ENCODE measurements around the gene SLCO3A1. TPM values are rescaled to one million over a fixed set of nuclear protein-coding genes. Genes with fewer than 3 reads are reported as not detected.

SLCO3A1 gene
- total and polyA plus RNA-seq, 2 of the 8 experiments (the other 6 are each of a cell fraction or from before 2014, with no cell fraction given): 15.1 to 20.4 TPM

DNA sequence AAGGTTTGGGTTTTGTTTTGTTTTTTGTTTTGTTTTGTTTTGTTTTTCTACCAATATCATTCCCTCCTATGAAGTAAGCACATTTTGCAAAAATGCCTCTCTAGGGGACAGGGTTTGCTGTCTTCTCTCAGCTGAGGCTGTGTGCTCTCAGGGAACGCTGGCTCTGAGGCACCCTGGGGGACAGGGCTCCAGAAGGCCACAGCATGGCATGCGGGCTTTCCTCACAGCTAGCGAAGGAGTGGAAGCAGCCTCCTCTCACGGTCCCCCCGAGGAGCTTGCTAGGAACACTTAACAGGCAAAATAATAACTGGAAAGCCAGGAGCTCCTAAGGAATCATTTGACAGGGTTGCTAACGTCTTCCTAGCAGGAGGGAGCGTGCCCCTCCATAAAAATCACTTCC, 312.5 kb downstream of the SLCO3A1 start (continued):
- TF ChIP-seq, protein P1, sequence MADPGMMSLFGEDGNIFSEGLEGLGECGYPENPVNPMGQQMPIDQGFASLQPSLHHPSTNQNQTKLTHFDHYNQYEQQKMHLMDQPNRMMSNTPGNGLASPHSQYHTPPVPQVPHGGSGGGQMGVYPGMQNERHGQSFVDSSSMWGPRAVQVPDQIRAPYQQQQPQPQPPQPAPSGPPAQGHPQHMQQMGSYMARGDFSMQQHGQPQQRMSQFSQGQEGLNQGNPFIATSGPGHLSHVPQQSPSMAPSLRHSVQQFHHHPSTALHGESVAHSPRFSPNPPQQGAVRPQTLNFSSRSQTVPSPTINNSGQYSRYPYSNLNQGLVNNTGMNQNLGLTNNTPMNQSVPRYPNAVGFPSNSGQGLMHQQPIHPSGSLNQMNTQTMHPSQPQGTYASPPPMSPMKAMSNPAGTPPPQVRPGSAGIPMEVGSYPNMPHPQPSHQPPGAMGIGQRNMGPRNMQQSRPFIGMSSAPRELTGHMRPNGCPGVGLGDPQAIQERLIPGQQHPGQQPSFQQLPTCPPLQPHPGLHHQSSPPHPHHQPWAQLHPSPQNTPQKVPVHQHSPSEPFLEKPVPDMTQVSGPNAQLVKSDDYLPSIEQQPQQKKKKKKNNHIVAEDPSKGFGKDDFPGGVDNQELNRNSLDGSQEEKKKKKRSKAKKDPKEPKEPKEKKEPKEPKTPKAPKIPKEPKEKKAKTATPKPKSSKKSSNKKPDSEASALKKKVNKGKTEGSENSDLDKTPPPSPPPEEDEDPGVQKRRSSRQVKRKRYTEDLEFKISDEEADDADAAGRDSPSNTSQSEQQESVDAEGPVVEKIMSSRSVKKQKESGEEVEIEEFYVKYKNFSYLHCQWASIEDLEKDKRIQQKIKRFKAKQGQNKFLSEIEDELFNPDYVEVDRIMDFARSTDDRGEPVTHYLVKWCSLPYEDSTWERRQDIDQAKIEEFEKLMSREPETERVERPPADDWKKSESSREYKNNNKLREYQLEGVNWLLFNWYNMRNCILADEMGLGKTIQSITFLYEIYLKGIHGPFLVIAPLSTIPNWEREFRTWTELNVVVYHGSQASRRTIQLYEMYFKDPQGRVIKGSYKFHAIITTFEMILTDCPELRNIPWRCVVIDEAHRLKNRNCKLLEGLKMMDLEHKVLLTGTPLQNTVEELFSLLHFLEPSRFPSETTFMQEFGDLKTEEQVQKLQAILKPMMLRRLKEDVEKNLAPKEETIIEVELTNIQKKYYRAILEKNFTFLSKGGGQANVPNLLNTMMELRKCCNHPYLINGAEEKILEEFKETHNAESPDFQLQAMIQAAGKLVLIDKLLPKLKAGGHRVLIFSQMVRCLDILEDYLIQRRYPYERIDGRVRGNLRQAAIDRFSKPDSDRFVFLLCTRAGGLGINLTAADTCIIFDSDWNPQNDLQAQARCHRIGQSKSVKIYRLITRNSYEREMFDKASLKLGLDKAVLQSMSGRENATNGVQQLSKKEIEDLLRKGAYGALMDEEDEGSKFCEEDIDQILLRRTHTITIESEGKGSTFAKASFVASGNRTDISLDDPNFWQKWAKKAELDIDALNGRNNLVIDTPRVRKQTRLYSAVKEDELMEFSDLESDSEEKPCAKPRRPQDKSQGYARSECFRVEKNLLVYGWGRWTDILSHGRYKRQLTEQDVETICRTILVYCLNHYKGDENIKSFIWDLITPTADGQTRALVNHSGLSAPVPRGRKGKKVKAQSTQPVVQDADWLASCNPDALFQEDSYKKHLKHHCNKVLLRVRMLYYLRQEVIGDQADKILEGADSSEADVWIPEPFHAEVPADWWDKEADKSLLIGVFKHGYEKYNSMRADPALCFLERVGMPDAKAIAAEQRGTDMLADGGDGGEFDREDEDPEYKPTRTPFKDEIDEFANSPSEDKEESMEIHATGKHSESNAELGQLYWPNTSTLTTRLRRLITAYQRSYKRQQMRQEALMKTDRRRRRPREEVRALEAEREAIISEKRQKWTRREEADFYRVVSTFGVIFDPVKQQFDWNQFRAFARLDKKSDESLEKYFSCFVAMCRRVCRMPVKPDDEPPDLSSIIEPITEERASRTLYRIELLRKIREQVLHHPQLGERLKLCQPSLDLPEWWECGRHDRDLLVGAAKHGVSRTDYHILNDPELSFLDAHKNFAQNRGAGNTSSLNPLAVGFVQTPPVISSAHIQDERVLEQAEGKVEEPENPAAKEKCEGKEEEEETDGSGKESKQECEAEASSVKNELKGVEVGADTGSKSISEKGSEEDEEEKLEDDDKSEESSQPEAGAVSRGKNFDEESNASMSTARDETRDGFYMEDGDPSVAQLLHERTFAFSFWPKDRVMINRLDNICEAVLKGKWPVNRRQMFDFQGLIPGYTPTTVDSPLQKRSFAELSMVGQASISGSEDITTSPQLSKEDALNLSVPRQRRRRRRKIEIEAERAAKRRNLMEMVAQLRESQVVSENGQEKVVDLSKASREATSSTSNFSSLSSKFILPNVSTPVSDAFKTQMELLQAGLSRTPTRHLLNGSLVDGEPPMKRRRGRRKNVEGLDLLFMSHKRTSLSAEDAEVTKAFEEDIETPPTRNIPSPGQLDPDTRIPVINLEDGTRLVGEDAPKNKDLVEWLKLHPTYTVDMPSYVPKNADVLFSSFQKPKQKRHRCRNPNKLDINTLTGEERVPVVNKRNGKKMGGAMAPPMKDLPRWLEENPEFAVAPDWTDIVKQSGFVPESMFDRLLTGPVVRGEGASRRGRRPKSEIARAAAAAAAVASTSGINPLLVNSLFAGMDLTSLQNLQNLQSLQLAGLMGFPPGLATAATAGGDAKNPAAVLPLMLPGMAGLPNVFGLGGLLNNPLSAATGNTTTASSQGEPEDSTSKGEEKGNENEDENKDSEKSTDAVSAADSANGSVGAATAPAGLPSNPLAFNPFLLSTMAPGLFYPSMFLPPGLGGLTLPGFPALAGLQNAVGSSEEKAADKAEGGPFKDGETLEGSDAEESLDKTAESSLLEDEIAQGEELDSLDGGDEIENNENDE (IDR thresholded peaks at IDR 0.05; ENCODE audit: insufficient replicate concordance, low read length): no peak
- TF ChIP-seq CBX5 (IDR thresholded peaks at IDR 0.05; ENCODE audit: low read depth, low read length): no peak
- no peak for TF ChIP-seq BRCA1 (IDR thresholded peaks at IDR 0.05; ENCODE audit: low read depth, low read length)
- TF ChIP-seq CEBPB (IDR thresholded peaks at IDR 0.05; ENCODE audit: low read depth, low read length): no peak
- TF ChIP-seq RFX5 (IDR thresholded peaks at IDR 0.05; ENCODE audit: borderline replicate concordance, low read depth, low read length): no peak
- TF ChIP-seq, protein P2, sequence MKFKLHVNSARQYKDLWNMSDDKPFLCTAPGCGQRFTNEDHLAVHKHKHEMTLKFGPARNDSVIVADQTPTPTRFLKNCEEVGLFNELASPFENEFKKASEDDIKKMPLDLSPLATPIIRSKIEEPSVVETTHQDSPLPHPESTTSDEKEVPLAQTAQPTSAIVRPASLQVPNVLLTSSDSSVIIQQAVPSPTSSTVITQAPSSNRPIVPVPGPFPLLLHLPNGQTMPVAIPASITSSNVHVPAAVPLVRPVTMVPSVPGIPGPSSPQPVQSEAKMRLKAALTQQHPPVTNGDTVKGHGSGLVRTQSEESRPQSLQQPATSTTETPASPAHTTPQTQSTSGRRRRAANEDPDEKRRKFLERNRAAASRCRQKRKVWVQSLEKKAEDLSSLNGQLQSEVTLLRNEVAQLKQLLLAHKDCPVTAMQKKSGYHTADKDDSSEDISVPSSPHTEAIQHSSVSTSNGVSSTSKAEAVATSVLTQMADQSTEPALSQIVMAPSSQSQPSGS (IDR thresholded peaks at IDR 0.05; ENCODE audit: low read length): no peak
- TF ChIP-seq TBP (IDR thresholded peaks at IDR 0.05; ENCODE audit: low read depth, low read length): no peak
- no peak for TF ChIP-seq NRF1 (IDR thresholded peaks at IDR 0.05; ENCODE audit: low read depth, low read length)
- TF ChIP-seq, protein P3, sequence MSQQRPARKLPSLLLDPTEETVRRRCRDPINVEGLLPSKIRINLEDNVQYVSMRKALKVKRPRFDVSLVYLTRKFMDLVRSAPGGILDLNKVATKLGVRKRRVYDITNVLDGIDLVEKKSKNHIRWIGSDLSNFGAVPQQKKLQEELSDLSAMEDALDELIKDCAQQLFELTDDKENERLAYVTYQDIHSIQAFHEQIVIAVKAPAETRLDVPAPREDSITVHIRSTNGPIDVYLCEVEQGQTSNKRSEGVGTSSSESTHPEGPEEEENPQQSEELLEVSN (IDR thresholded peaks at IDR 0.05): 0 out of 2 replicates have a peak, but pooled peaks have one; percentile 38
- TF ChIP-seq CBX8 (IDR thresholded peaks at IDR 0.05; ENCODE audit: borderline replicate concordance, low read depth, low read length): no peak
